Vagina (tissue), 2 donors: Measurements from ENCODE around the gene ZBTB42.

Source experiments
- POLR2A ChIP-seq, 2 donors: fragments of 450-650 bp; IDR thresholded peaks; one replicate each; pipeline ENCODE4 v1.6.1; 2017; ENCODE audit warnings: antibody characterized with exemption in 2 of 2, mild to moderate bottlenecking in 2 of 2, moderate library complexity in 2 of 2
- POLR2AphosphoS5 ChIP-seq, 2 donors: sonication (generic); formaldehyde crosslinking; IDR thresholded peaks; one replicate each; pipeline ENCODE4 v1.9.0; 2017; ENCODE audit warnings: antibody characterized with exemption in 2 of 2, mild to moderate bottlenecking in 2 of 2, low read depth in 1 of 2; ENCODE audit not compliant: insufficient read depth in 1 of 2
- TF ChIP-seq, protein P1 (sequence below), 3 experiments: fragments of 450-650 bp in 2 of 3; fragments of 200-600 bp in 1 of 3; sonication (generic) in 1 of 3; IDR thresholded peaks; one replicate each; pipeline ENCODE4 v1.5.1; 2017 to 2019; ENCODE audit warnings: antibody characterized with exemption in 3 of 3, mild to moderate bottlenecking in 2 of 3, moderate library complexity in 2 of 3

DNA sequence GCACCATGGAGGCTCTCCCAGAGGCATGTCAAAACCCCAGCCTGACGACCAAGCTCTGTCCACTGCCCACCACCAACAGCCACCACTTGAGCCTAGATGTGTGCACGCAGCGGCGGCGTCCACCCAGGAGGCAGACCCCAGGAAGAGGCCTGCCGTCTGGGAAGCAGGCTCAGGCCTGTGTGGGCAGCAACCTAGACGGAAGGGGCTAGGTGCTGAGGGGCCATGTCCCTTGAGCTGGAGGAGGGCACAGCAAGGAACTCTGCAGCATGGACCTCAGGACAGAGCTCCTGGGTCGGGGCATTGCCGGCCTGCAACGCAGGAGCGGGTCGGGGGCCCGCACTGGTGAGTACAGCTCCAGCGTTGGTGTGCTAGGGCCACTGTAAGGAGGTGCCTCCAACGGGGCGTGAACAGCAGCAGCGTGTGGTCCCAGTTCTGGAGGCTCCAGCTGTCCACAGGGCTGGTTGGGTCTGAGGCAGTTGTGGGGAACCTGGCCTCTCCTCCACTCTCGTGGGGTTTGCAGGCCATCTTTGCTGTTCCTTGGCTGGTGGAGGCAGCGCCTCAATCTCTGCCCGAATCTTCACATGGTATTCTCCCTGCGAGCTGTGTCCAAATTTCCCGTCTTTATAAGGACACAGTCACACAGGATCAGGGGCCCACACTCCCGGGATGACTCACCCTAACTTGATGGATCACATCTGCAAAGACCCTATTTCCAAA, 20.5 kb downstream of the ZBTB42 start:
- TF ChIP-seq, protein P1, sequence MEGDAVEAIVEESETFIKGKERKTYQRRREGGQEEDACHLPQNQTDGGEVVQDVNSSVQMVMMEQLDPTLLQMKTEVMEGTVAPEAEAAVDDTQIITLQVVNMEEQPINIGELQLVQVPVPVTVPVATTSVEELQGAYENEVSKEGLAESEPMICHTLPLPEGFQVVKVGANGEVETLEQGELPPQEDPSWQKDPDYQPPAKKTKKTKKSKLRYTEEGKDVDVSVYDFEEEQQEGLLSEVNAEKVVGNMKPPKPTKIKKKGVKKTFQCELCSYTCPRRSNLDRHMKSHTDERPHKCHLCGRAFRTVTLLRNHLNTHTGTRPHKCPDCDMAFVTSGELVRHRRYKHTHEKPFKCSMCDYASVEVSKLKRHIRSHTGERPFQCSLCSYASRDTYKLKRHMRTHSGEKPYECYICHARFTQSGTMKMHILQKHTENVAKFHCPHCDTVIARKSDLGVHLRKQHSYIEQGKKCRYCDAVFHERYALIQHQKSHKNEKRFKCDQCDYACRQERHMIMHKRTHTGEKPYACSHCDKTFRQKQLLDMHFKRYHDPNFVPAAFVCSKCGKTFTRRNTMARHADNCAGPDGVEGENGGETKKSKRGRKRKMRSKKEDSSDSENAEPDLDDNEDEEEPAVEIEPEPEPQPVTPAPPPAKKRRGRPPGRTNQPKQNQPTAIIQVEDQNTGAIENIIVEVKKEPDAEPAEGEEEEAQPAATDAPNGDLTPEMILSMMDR (IDR thresholded peaks at IDR 0.05) = no peak
- TF ChIP-seq POLR2A (IDR thresholded peaks at IDR 0.05) = no peak
- TF ChIP-seq POLR2AphosphoS5 (IDR thresholded peaks at IDR 0.05; ENCODE audit: insufficient read depth in 1 of 2, low read depth in 1 of 2) = no peak
